HT-29 (cell line): ENCODE measurements around the gene ZNF214. TPM values are rescaled to one million over a fixed set of nuclear protein-coding genes. Genes with fewer than 3 reads are reported as not detected.
"Not testable (repeated sequence)": the region's sequence is repeated elsewhere in the genome, so short reads cannot be mapped to it uniquely, and the experiment has no call there.

Experiments
- DNase-seq: peaks from one replicate; pipeline ENCODE4 v3.0.0-alpha.2; 2015; ENCODE audit warnings: low spot score
- total RNA-seq: library from RNA; depleted of rRNA; stranded (reverse); fragments of >200 nt; shearing (Covaris generic); gene quantifications from 2 replicates; pipeline ENCODE4 v1.2.3, GENCODE V29; 2014; rRNA removed

Gene ZNF214
- total RNA-seq, 1 experiment from 2014 or later, result 2.5 TPM

GRCh38 chr11:6988506-6988905, 31.6 kb downstream of the ZNF214 start:
- no peak for DNase-seq

- no peak for DNase-seq
Measured at GRCh38 chr11:6986487-6986886, 33.7 kb downstream of the ZNF214 start.

- no peak for DNase-seq
Measured at GRCh38 chr11:6979365-6979764, 40.8 kb downstream of the ZNF214 start.

- not testable (repeated sequence) for DNase-seq
Measured at GRCh38 chr11:6969854-6970253, 50.3 kb downstream of the ZNF214 start.

GRCh38 chr11:6968816-6969215, 51.3 kb downstream of the ZNF214 start:
- no peak for DNase-seq

GRCh38 chr11:6962673-6963072, 57.5 kb downstream of the ZNF214 start:
- no peak for DNase-seq

- DNase-seq, result no peak
Measured at GRCh38 chr11:6962141-6962540, 58.0 kb downstream of the ZNF214 start.

- not testable (repeated sequence) for DNase-seq
Measured at GRCh38 chr11:6954248-6954647, 65.9 kb downstream of the ZNF214 start.

Other genes with a start within 250 kb of the ZNF214 start
- gene OR2AG2, start 248.4 kb downstream of the ZNF214 start, total RNA-seq, result 0.15 and 0.16 TPM in 2 replicates
- gene OR2AG1, start 237.3 kb downstream of the ZNF214 start, total RNA-seq, result not detected in 2 replicates
- gene OR6A2, start 220.7 kb downstream of the ZNF214 start, total RNA-seq, result 0.08 and 0.23 TPM in 2 replicates
- not detected in 2 replicates for gene OR10A5, start 174.7 kb downstream of the ZNF214 start, total RNA-seq
- gene OR10A2, start 157.3 kb downstream of the ZNF214 start, total RNA-seq, result not detected in 2 replicates
- not detected in 2 replicates for gene OR10A4, start 143.7 kb downstream of the ZNF214 start, total RNA-seq
- gene OR2D2, start 127.8 kb downstream of the ZNF214 start, total RNA-seq, result 0.37 TPM in 1 of 2 replicates, not detected in the other
- not detected in 2 replicates for gene OR2D3, start 99.3 kb downstream of the ZNF214 start, total RNA-seq
- gene ZNF215, start 93.9 kb downstream of the ZNF214 start, total RNA-seq, result 4.6 and 5.2 TPM in 2 replicates
- gene NLRP14, start 133 bp upstream of the ZNF214 start, total RNA-seq, result not detected in 2 replicates
- 0.05 TPM in 1 of 2 replicates, not detected in the other for gene RBMXL2, start 68.7 kb upstream of the ZNF214 start, total RNA-seq
- not detected in 2 replicates for gene SYT9, start 231.6 kb upstream of the ZNF214 start, total RNA-seq